ENCODE measurements around the gene MAP3K20.
A peak's percentile ranks its signal among the peaks of the same experiment; 100 is the strongest.
"Not testable (repeated sequence)": the region's sequence is repeated elsewhere in the genome, so short reads cannot be mapped to it uniquely, and the experiment has no call there.

Gene MAP3K20

DNA sequence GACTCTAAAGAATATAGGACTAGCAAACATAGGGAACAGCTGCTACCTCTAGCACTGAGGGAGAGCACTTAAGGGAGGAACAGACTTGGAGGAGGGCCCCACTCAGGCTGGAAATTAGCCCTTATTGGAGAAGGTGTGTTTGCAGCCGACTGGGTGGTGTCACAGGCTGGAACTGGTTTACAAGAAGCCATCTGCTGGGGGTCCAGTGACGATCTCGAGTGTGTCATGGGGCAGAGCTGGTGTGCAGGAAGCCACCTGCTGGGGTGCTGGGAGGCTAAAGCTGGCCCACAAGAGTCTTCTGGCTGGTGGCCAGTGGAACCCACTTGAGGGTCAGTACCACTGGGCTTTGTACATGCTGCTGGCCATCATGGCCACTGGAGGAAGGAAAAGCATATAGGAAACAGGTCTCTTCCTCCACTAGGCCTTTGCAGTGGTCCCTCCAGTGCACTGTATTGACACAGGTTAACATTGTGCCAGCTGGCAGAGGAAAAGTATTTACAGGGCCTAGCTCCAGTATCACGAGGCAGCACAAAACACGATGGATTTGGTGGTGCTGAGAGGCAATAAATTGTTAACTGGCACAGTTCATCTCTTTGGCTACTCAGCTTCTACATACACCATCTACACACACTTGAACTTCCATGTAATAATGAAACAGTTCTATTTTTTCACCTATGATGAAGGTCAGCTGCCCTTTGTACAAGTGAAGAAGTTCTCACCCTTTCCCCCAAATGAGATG is 43.6 kb downstream of the MAP3K20 start:
- no peak for DNase-seq (ENCODE audit: low read depth in 2 of 2, low spot score in 1 of 2)

DNA sequence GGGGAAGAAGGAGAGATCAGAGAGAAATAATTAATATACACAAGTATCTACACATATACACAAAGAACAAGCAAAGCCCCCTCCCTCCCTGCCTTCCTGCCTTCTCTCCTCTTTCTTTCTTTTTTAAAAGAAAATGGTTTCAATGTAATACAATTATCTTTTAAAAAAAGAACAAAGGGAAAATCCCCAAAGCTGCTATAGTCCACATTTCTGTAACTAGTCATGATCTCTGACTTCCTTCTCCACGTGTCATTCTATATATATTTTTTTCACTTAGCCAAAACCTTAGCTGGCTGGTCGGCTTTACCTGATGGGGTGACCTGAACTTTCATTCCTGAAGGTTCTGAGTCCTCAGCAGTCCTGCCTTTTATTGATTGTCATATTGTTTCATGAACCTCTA is 44.3 kb downstream of the MAP3K20 start:
- no peak for DNase-seq (ENCODE audit: low read depth in 2 of 2, low spot score in 1 of 2)

DNA sequence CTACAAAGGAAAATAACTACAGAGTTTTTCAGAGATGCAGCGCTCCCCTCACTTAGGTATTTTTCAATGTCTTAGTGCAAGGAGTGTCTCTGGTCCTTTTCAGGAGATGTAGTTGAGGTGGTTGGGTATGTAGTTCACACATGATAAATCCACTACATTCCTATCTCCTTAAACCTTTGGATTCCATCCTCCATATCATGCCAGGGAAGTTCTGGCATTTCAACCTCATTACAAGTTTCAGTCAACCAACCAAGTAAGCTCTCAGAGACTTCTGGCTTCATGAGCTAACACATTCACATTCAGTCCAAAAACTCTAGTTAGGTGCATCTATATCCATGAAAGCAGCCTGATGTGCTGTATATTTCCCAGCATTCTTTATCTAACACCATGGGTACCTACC is 47.3 kb downstream of the MAP3K20 start:
- no peak for DNase-seq (ENCODE audit: low read depth in 2 of 2, low spot score in 1 of 2)

DNA sequence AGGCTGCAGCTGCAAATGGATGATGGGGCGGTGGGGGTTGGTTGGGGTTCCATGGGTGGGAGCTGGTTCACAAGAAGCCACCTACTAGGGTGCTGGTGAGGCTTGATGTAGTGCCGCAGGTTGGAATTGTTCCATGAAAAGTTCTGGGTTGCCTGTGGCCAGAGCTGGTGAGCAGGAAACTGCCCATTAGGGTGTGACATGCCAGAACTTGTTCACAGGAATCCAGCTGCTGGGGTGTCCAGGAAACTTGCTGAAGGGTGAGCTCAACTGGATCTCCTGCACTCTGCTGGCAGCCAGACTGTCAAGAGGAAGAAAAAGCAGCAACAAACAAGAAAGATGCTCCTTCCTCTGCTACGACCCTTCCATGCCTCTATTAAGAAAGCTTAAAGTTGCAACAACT is 48.8 kb downstream of the MAP3K20 start:
- no peak for DNase-seq (ENCODE audit: low read depth in 2 of 2, low spot score in 1 of 2)

DNA sequence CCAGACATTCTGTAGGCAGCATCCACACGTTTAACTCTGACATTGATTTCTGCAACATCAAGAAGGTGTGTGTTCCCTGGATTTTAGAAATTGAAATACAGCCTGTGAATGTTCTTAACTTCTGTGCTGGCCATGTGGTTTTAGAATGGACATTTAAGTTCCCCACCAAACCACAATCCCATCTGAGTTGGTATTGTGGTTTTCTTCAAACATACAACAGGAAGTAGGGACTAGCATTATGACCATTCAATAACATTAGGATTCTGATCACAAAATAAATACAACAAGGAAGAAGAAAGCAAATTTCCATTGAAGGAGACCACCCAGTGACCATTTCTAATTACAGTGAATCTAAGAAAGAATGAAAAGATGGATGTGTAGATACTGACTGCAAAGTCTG is 51.2 kb downstream of the MAP3K20 start:
- no peak for DNase-seq (ENCODE audit: low read depth in 2 of 2, low spot score in 1 of 2)

DNA sequence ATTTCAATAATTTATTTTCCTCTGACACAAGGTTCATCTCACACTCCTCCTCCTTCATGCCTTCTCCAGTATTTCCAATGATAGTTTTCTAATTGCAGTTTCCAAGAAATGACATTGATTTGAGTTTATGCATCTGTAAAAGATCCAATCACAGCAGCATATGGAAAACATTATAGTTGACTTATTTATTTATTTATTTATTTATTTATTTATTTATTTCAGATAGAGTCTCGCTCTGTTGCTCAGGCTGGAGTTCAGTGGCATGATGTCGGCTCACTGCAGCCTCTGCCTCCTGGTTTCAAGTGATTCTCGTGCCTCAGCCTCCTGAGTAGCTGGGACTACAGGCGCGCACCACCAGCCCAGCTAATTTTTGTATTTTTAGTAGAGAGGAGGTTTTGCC is 52.5 kb downstream of the MAP3K20 start:
- DNase-seq (ENCODE audit: low read depth in 2 of 2, low spot score in 1 of 2) = not testable (repeated sequence)

DNA sequence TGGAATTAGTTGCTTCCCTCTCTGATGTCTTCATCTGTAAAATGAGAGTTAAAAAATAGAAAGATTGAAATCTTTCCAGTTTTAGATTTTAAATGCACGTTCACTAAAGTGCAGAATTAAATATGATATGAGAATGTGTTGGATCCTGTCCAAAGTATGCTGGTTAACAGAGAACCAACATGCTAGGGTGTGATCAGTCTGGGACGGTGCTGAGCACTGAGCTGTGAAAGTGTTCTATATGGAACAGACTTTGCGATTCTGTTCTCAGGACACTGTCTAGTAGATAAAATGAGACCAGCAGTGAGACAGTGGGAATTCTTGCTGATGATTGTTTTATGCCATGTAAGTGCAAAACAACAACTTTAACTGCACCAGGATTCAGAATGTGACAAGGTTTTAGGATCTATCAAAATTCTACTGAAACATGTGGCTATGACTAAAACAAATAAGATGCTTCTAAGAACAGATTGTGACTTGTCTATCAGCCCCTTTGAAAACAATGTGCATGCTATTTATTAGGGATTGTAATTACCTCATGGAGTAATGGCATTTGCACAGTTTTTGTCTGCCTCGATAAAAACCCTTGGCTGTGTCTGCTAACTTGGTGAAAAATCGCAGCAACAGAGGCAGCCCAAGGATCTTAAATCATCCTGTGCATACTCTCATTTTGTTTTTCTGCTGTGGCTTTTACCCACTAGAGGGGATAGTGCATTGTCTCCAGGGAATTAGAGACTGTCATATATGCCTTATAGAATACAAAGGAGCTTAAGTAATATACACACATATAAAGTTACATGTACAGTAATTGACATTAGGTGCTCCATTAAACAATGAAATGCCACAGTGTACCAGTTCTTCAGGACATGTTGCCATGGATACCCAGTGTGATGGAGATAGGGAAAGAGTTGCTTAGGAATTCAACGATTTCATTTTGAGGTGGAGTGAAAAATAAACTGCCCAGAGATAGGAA is 55.1 kb downstream of the MAP3K20 start:
- DNase-seq (ENCODE audit: low read depth in 2 of 2, low spot score in 1 of 2) = no peak

DNA sequence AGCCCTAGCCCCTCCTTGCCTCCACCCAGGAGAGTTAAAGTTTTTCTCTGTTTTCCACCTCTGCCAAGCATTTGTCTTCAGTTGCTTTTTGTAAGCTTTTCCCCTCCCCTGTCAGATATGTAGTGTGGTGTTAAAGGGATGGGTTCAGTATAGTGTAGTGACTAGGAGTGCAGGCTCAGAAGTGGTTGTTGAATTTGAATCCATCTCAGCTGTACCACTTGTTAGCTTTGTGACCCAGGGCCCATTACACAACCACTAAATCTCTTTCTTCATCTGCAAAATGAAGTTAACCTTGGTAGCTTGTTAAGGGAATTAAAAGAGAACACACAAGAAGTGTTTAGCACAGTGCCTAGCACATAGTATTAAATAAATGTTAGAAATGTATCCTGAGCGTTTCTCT is 56.9 kb downstream of the MAP3K20 start:
- DNase-seq (ENCODE audit: low read depth in 2 of 2, low spot score in 1 of 2) = no peak

DNA sequence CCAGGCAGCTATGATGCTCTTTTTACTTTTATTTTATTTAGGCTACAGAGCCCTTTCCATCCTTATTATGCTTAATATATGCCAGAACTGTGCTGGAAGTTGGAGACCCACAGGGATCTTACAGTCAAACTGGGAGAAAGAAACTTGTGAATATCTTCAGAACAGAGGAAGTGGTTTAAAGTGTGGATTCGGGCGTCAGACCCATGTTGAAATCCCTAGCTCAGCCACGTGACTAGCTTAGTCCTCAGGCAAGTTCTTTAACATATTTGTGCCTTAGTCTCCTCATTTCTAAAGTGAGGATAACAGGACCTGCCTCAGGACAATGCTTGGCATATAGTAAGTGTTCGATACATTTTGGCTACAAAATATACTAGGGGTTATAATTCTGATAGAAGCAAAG is 59.1 kb downstream of the MAP3K20 start:
- DNase-seq (ENCODE audit: low read depth in 2 of 2, low spot score in 1 of 2) = no peak

DNA sequence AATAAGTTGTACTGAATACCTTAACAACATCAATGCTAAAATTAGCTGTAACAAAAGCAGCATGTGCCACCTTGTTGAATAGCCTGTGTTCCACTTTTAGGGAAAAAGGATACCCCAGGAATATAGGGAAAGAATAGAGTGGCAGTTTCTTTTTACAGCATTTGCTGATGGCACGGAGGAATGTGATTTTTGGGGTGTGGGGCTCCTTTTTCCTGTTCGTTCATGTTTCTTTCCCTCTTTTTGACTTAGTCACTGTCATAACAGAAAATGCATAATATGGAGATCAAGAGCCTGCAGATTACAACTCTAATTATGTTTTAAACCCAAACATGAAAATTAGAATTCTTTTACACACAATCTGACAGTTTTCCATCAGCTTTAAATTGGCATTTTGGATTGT is 60.4 kb downstream of the MAP3K20 start:
- DNase-seq (ENCODE audit: low read depth in 2 of 2, low spot score in 1 of 2) = no peak

DNA sequence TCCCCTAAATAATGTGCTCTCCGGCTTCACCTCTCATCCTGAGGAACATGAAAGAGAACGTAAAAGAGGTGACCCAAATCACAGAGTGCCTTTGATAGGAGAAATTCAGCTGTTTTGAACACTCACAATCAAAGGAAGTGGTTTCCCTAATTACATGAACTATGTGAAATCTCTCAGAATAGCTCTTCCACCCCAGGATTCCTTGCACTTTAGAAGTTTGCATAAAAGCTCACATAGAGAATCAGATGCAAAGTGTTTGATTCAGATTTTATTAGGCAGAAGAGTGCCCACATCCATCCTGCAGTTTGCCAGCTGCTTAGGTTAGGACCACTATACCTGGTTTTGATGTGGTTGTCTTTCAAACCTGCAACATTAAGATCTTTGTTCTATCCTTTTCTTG is 61.0 kb downstream of the MAP3K20 start:
- no peak for DNase-seq (ENCODE audit: low read depth in 2 of 2, low spot score in 1 of 2)

DNA sequence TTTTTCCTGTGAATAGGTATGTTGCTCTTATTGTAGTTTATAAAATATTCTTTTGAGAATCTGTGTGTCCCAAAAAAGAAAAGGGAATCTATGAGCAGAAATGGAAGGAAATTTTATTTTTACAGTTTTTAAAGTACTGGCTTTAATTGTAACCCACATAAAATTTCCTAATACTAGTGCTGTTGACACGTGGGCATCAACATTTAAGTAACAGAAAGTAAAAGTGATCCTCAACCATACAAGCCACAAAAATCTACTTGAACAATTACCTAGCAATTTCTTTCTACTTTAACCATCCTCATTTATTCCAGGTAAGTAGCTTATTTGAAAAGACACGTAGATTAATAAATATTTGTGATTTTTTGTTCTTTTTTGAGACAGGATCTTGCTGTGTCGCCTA is 62.0 kb downstream of the MAP3K20 start:
- DNase-seq (ENCODE audit: low read depth in 2 of 2, low spot score in 1 of 2) = no peak

DNA sequence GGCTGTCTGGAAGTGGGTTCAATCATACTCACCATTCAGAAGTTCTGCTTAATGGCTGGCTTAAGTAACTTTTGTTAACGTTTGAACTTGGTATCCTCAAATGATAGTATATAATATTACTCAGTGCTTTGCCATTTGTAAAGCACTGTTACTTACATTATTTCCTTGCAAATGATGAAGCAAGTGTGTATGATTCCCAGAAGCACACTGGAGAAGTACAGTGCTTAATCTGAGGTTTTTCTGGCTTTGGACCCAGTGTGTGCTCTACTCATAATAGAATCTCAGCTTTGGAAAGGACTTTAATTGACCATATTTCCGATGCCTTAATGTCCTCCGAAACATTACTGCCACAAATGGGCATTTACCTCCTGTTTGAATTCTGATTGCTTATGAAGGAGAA is 63.3 kb downstream of the MAP3K20 start:
- no peak for DNase-seq (ENCODE audit: low read depth in 2 of 2, low spot score in 1 of 2)

DNA sequence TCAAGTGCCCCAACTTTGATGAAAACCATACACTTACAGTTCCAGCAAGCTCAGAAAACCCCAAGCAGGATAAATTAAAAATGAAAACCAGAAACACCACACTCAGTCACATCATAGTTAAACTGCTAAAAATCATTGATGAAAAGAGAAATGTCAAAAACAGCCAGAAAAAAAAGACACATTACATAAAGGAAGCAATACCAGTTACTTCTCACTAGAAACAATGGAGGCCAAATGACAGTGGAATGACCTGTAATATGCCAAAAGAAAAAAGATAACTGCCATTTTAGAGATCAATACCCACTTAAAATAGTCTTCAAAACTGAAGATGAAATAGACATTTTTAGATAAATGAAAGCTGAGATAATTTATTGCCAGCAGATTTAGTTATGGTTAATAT is 66.0 kb downstream of the MAP3K20 start:
- DNase-seq (ENCODE audit: low read depth in 2 of 2, low spot score in 1 of 2) = no peak

DNA sequence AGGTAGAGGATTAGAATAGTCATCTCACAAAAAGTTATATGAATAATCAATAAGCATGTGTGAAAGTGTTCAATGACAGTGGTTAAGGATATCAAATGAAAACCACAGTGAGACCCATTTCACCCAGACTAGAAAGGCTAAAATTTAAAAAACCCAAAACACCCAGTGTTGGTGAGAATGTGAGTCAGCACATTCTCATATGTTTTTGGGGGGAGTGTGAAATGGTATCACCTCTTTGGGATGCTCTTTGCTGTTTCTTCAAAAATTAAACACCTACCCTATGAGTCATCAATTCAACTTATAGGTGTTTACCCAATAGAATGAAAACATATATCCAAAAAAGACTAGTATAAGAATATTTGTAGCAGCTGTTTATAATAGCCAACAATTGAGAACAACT is 69.8 kb downstream of the MAP3K20 start:
- no peak for DNase-seq (ENCODE audit: low read depth in 2 of 2, low spot score in 1 of 2)

DNA sequence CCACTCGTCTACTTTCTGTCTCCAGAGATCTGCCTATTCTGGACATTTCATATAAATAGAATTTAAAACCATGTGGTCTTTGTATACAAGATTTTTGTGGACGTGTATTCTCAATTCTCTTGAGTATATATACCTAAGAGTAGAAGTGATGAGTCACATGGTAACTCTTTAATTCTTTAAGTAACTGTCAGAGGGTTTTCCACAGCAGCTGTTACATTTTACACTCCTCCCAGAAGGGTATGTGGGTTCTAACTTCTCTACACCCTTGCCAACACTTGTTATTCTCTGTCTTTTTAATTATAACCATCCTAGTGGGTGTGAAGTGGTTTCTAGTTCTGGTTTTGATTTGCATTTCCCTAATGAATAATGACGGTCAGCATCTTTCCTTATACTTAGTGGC is 70.9 kb downstream of the MAP3K20 start:
- DNase-seq (ENCODE audit: low read depth in 2 of 2, low spot score in 1 of 2) = no peak

DNA sequence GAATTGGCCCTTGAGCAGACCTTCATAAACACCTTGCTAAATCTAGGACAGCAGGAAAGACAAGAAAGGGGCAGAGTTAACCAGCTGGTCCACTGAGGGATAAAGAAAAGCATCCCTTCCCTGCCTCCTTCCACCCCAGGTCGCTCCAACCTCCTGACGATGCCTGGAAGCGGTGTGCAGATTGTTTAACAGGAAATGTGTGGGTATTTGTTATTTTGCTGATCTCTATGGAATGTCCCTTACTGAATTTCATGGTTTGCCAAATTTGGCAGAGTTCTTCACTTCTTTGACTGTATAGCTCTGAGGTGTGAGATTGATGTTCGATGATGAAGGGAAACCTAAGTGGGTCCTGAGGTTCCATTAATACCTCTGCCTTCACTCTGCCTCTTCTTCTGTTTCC is 72.9 kb downstream of the MAP3K20 start:
- no peak for DNase-seq (ENCODE audit: low read depth in 2 of 2, low spot score in 1 of 2)

DNA sequence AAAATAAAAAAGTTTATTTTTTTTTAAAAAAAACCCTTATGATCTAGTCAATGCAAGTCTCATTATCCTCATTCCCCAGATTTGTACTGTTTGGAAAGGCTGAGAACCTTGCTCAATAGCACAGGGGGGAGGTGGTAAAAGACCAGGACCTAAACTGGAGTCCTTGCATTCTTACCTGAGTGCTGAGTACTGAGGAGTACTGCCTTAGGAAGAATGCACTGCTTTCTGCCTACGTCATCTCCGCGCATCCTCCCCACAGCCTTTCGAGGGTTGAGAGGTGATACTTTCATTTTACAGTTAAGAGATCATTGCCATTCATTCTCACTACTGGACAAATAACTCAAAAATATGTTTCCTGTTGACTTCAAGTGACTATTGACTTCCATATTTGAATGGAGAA is 73.8 kb downstream of the MAP3K20 start:
- DNase-seq (ENCODE audit: low read depth in 2 of 2, low spot score in 1 of 2) = peak; percentile 8 to 21

DNA sequence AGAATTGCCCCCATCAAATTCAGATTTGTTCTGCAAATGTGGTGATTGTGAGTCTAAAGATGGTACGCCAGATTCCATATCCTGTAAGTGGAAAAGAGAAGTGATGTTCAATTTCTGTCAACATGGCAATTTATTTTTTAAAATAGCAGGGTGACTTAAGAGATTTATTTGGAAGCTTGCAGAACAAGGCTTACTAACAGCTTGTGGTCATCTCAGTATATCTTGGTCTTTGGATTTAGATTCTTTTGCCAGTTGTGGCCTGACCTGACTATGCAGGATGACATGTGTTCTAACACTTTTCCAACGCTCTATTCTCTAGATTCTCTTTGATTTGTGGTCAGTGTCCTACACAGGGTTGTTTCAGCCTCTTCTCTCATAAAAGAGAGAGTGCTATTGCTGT is 74.4 kb downstream of the MAP3K20 start:
- DNase-seq (ENCODE audit: low read depth in 2 of 2, low spot score in 1 of 2) = no peak

DNA sequence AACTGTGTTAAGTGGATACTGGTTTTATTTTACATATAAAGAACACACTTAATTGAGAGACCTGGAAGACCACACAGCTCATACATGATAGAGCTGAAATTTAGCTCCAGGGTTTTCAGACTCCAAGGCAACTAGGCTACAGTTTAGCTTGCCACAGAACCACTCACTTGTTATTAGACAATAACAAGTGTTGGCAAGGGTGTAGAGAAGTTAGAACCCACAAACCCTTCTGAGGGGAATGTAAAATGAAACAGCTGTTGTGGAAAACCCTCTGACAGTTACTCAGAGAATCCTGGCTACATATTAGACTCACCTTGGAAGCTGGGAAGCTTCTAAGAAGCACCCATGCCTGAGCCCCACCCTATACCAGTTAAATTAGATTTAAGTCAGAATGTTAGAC is 75.3 kb downstream of the MAP3K20 start:
- no peak for DNase-seq (ENCODE audit: low read depth in 2 of 2, low spot score in 1 of 2)

DNA sequence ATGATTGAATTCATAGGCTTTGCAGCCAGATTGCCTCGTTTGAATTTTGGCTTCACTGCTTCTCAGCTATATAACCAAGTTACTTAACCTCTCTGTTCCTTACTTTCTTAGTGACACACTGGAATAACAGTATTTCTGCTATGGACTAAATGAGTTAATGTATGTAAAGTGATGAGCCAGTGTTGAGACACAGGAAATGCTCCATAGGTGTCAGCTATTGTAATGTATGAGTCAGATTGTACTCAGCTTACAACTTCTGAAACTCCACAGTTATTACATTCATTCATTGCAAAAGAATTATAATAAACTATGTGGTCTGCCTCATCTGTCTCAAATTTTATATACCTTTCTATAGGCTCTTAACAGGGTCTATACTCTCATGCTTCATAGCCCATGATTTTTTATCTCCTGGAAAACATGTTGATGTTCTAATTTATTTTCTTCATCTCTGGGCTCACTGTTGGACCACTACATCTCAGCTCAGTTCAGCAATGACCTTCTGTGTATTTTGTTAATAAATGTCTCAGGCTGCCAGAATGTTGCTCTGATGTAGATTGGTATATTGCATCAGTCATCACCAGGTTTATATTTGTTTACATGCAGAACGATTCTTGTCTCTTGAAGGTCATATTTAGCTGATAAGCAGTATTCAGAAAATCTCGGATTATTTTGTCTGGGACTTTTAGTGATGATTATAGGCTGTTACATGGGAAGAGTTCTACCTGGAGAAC is 76.2 kb downstream of the MAP3K20 start:
- no peak for DNase-seq (ENCODE audit: low read depth in 2 of 2, low spot score in 1 of 2)

Measured in stimulated activated CD8-positive, alpha-beta memory T cell treated with anti-CD3 and anti-CD28 coated beads, Interleukin-4, amount 100 ng/mL, for 1 hour (primary cell).